Mesenchymal stem cell (in vitro differentiated cells and primary cell): ENCODE results near the gene IL17RE.

Source experiments
- DNase-seq: peaks from one replicate; pipeline ENCODE4 v3.0.0-alpha.2; 2013
- H2AFZ ChIP-seq: one replicate; pipeline ENCODE4 v1.6.1; 2013; ENCODE audit warnings: low read depth, mild to moderate bottlenecking, control low read depth, inconsistent platforms, low read length, moderate library complexity
- H2AK5ac ChIP-seq: 2 replicates; pipeline ENCODE4 v1.6.1; 2013; ENCODE audit warnings: low read length, moderate library complexity, mild to moderate bottlenecking, inconsistent platforms; ENCODE audit not compliant: severe bottlenecking
- H2BK120ac ChIP-seq: one replicate; pipeline ENCODE4 v1.6.1; 2013; ENCODE audit warnings: low read depth, mild to moderate bottlenecking, inconsistent platforms, low read length, moderate library complexity
- H2BK12ac ChIP-seq, 2 experiments: one replicate each; pipeline ENCODE4 v1.6.1; 2013; ENCODE audit warnings: inconsistent platforms in 2 of 2, low read length in 2 of 2, mild to moderate bottlenecking in 2 of 2, moderate library complexity in 2 of 2, control low read depth in 1 of 2
- H2BK15ac ChIP-seq: one replicate; pipeline ENCODE4 v1.6.1; 2013; ENCODE audit warnings: mild to moderate bottlenecking, low read depth, inconsistent platforms; ENCODE audit not compliant: poor library complexity, severe bottlenecking
- H2BK5ac ChIP-seq: 2 replicates; pipeline ENCODE4 v1.6.1; 2013; ENCODE audit warnings: low read depth, mild to moderate bottlenecking, low read length, control low read depth, inconsistent platforms; ENCODE audit not compliant: poor library complexity, severe bottlenecking
- H3K14ac ChIP-seq, 2 experiments: one replicate each; pipeline ENCODE4 v1.6.1; 2013; ENCODE audit warnings: inconsistent platforms in 2 of 2, low read length in 2 of 2, control low read depth in 1 of 2, mild to moderate bottlenecking in 1 of 2, moderate library complexity in 1 of 2
- H3K18ac ChIP-seq, 2 experiments: one replicate each; pipeline ENCODE4 v1.6.1; 2013; ENCODE audit warnings: inconsistent platforms in 2 of 2, low read length in 2 of 2, control low read depth in 1 of 2, low read depth in 1 of 2, mild to moderate bottlenecking in 1 of 2
- H3K23ac ChIP-seq, 2 experiments: one replicate each; pipeline ENCODE4 v1.6.1; 2013; ENCODE audit warnings: inconsistent platforms in 2 of 2, low read length in 2 of 2, mild to moderate bottlenecking in 2 of 2, moderate library complexity in 2 of 2, control low read depth in 1 of 2
- H3K27ac ChIP-seq: 2 replicates; pipeline ENCODE4 v1.5.1; 2013; ENCODE audit warnings: mild to moderate bottlenecking, moderate library complexity, low read length, control low read depth, inconsistent platforms; ENCODE audit not compliant: poor library complexity, severe bottlenecking
- H3K27me3 ChIP-seq, 2 experiments: 2 replicates each; pipeline versions ENCODE4 v1.6.1 to v1.7.0; 2013; ENCODE audit warnings: low read length in 2 of 2, mild to moderate bottlenecking in 2 of 2, moderate library complexity in 2 of 2, control low read depth in 1 of 2, inconsistent platforms in 1 of 2; ENCODE audit not compliant: control insufficient read depth in 1 of 2, insufficient read depth in 1 of 2
- H3K36me3 ChIP-seq, 2 experiments: 2 replicates each; pipeline versions ENCODE4 v1.6.1 to v1.7.0; 2013; ENCODE audit warnings: low read length in 2 of 2, control low read depth in 1 of 2, inconsistent platforms in 1 of 2, low read depth in 1 of 2, mild to moderate bottlenecking in 1 of 2; ENCODE audit not compliant: insufficient read depth in 2 of 2, control insufficient read depth in 1 of 2
- H3K4ac ChIP-seq, 2 experiments: one replicate each; pipeline ENCODE4 v1.6.1; 2013; ENCODE audit warnings: inconsistent platforms in 2 of 2, low read length in 2 of 2, mild to moderate bottlenecking in 2 of 2, moderate library complexity in 2 of 2, control low read depth in 1 of 2, low read depth in 1 of 2
- H3K4me1 ChIP-seq: 2 replicates; pipeline ENCODE4 v1.6.1; 2013; ENCODE audit warnings: low read depth, low read length, control low read depth; ENCODE audit not compliant: control insufficient read depth, insufficient read depth
- H3K4me2 ChIP-seq: 2 replicates; pipeline ENCODE4 v1.6.1; 2013; ENCODE audit warnings: low read length, mild to moderate bottlenecking, inconsistent platforms; ENCODE audit not compliant: poor library complexity, severe bottlenecking
- H3K4me3 ChIP-seq, 2 experiments: 2 replicates each; pipeline versions ENCODE4 v1.5.1 to v1.7.0; 2013; ENCODE audit warnings: low read length in 2 of 2, mild to moderate bottlenecking in 2 of 2, control low read depth in 1 of 2, low read depth in 1 of 2; ENCODE audit not compliant: insufficient read depth in 1 of 2
- H3K79me1 ChIP-seq: replicated peaks from 2 replicates; pipeline ENCODE4 v1.6.1; 2013; ENCODE audit warnings: mild to moderate bottlenecking, control low read depth, low read length, inconsistent platforms; ENCODE audit not compliant: poor library complexity, severe bottlenecking
- H3K9ac ChIP-seq: 2 replicates; pipeline ENCODE4 v1.7.0; 2013; ENCODE audit warnings: mild to moderate bottlenecking, low read length, moderate library complexity
- H3K9me3 ChIP-seq: 2 replicates; pipeline ENCODE4 v1.7.0; 2013; ENCODE audit warnings: mild to moderate bottlenecking, low read length; ENCODE audit not compliant: control insufficient read depth
- H4K8ac ChIP-seq: one replicate; pipeline ENCODE4 v1.6.1; 2013; ENCODE audit warnings: inconsistent platforms, mild to moderate bottlenecking, low read length, moderate library complexity
- H4K91ac ChIP-seq: one replicate; pipeline ENCODE4 v1.6.1; 2013; ENCODE audit warnings: mild to moderate bottlenecking, low read length, inconsistent platforms
- WGBS: methylation state at CpG from one replicate; pipeline ENCODE4 v1.1.7; 2013; ENCODE audit warnings: mixed read lengths; 5-methylcytosine and 5-hydroxymethylcytosine counted together

IL17RE gene

GRCh38 chr3:9918261-9919038 is 15.8 kb downstream of the IL17RE start:
- Histone ChIP-seq H3K4me2 (no peak overlapping the region), H4K91ac (no peak overlapping the region), H4K8ac (no peak overlapping the region), H3K27ac (no peak overlapping the region), H3K27me3 (no peaks in the 10 kb centered on the region), H3K4me3 (peak overlapping the region in 1 of 2 experiments; percentile 82), H2BK120ac (no peak overlapping the region), H3K4ac (no peak overlapping the region), H2BK5ac (no peak overlapping the region), H2BK12ac (peak overlapping the region in 1 of 2 experiments; percentile 10), H3K23ac (no peak overlapping the region), H2AK5ac (no peak overlapping the region), H2BK15ac (no peak overlapping the region), H3K18ac (no peak overlapping the region), H3K79me1 (peaks cover 15% of the 10 kb centered on the region), H3K9me3 (no peaks in the 10 kb centered on the region), H3K9ac (peak overlapping the region; percentile 91), H2AFZ (no peak overlapping the region), H3K14ac (peak overlapping the region in 1 of 2 experiments; percentile 50), H3K36me3 (peaks cover 10 to 17% of the 10 kb centered on the region in 2 experiments), H3K4me1 (peaks cover 39% of the 10 kb centered on the region)
- DNase-seq = no peak
- WGBS = 97% methylated on average over 4 of the region's 8 CpGs

DNA sequence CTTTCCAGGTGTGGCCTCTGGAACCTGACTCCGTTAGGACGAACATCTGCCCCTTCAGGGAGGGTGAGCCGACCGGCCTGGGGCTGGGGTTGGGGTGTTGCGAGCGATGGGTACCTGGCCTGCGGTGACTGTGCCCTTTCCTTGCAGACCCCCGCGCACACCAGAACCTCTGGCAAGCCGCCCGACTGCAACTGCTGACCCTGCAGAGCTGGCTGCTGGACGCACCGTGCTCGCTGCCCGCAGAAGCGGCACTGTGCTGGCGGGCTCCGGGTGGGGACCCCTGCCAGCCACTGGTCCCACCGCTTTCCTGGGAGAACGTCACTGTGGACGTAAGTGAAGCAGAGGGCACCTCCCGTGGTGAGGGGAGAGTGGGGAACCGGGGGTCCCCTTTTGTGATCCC is 25.5 kb downstream of the IL17RE start:
- no peak overlapping the region for H4K8ac ChIP-seq
- no peak overlapping the region for H3K9ac ChIP-seq
- H2BK12ac ChIP-seq = no peak overlapping the region
- WGBS = 92% methylated on average over 19 of the region's 23 CpGs
- H2AFZ ChIP-seq = no peak overlapping the region
- no peak for DNase-seq
- no peak overlapping the region for H2AK5ac ChIP-seq
- H3K23ac ChIP-seq = no peak overlapping the region
- no peaks in the 10 kb centered on the region for H3K9me3 ChIP-seq
- no peak overlapping the region for H2BK15ac ChIP-seq
- no peak overlapping the region for H3K4me3 ChIP-seq
- H3K27me3 ChIP-seq = no peaks in the 10 kb centered on the region
- peaks cover 7% of the 10 kb centered on the region for H3K4me1 ChIP-seq
- H3K4me2 ChIP-seq = no peak overlapping the region
- no peaks in the 10 kb centered on the region for H3K79me1 ChIP-seq
- H3K36me3 ChIP-seq = peaks cover 44 to 53% of the 10 kb centered on the region in 2 experiments
- no peak overlapping the region for H3K14ac ChIP-seq
- H4K91ac ChIP-seq = no peak overlapping the region
- peak overlapping the region in 1 of 2 experiments; percentile 21 for H3K18ac ChIP-seq
- no peak overlapping the region for H3K4ac ChIP-seq
- H2BK120ac ChIP-seq = no peak overlapping the region
- no peak overlapping the region for H2BK5ac ChIP-seq
- no peak overlapping the region for H3K27ac ChIP-seq

DNA sequence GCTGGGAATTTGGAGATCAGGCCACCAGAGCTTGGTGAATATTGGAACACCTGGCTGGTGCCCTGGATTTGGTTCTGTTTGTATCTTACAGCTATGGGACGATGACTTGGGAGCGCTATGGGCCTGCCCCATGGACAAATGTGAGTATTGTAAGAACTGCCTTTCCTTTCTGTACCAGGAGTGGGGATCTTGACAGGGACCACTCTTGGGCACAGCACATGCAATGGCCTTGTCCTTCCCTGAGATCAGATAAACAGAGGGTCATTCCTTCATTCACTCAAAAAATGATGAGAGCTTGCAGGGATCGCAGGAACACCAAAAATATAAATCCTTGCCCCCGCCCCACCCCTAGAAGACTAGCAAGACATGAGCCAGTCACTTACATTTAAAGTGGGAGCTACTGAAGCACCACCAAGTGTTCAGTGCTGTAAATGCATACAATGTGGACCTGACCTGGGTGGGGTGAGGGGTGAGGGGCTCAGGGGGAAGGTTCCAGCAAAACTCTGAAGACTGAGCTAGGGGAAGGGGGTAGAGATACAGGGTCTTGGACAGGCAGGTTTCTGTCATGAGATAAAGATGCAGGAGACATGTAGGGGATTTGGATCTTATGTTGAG is 28.3 kb downstream of the IL17RE start:
- no peak overlapping the region for H3K23ac ChIP-seq
- WGBS = 92% methylated on average over 4 of the region's 4 CpGs

GRCh38 chr3:9932535-9932842 is 29.8 kb downstream of the IL17RE start:
- Histone ChIP-seq H2BK12ac (peak overlapping the region in 1 of 2 experiments; percentile 67), H3K79me1 (peaks cover 21% of the 10 kb centered on the region), H4K91ac (no peak overlapping the region), H3K4me2 (peak overlapping the region; percentile 100), H3K36me3 (peaks cover 30 to 42% of the 10 kb centered on the region in 2 experiments), H3K4ac (peak overlapping the region; percentile 86 to 92), H3K18ac (peak overlapping the region; percentile 59 to 74), H2BK5ac (no peak overlapping the region), H2BK15ac (peak overlapping the region; percentile 63), H3K27me3 (no peaks in the 10 kb centered on the region), H2AFZ (no peak overlapping the region), H3K4me1 (peaks cover 23% of the 10 kb centered on the region), H3K4me3 (peak overlapping the region in 1 of 2 experiments; percentile 87), H3K23ac (peak overlapping the region in 1 of 2 experiments; percentile 65), H3K27ac (peak overlapping the region; percentile 72), H3K9me3 (no peaks in the 10 kb centered on the region), H4K8ac (peak overlapping the region; percentile 91), H2AK5ac (no peak overlapping the region), H3K9ac (peak overlapping the region; percentile 83), H3K14ac (no peak overlapping the region), H2BK120ac (no peak overlapping the region)
- WGBS = 19% methylated on average over 9 of the region's 13 CpGs
- no peak for DNase-seq

More for the DNA sequence above, 28.3 kb downstream of the IL17RE start:
- no peak overlapping the region for H2AK5ac ChIP-seq
- no peak overlapping the region for H2BK120ac ChIP-seq
- no peak overlapping the region for H2AFZ ChIP-seq
- no peaks in the 10 kb centered on the region for H3K9me3 ChIP-seq
- H3K18ac ChIP-seq = no peak overlapping the region
- peak; percentile 23 for DNase-seq
- peaks cover 20% of the 10 kb centered on the region for H3K4me1 ChIP-seq
- no peak overlapping the region for H3K9ac ChIP-seq
- no peak overlapping the region for H4K91ac ChIP-seq
- no peak overlapping the region for H3K4ac ChIP-seq
- H3K79me1 ChIP-seq = peaks cover 12% of the 10 kb centered on the region
- no peak overlapping the region for H3K14ac ChIP-seq
- H2BK5ac ChIP-seq = no peak overlapping the region
- H2BK15ac ChIP-seq = no peak overlapping the region
- H3K4me2 ChIP-seq = no peak overlapping the region
- no peak overlapping the region for H4K8ac ChIP-seq
- no peaks in the 10 kb centered on the region for H3K27me3 ChIP-seq
- no peak overlapping the region for H3K27ac ChIP-seq
- H3K36me3 ChIP-seq = peaks cover 27 to 36% of the 10 kb centered on the region in 2 experiments
- no peak overlapping the region for H2BK12ac ChIP-seq
- no peak overlapping the region for H3K4me3 ChIP-seq
